ENCODE results near the gene KAZN.

KAZN gene

GRCh38 chr1:15110867-15111230 is 512.4 kb downstream of the KAZN start:
- DNase-seq (ENCODE audit: extremely low read depth, low read depth) = no peak
- no peak for TF ChIP-seq CTCF (IDR thresholded peaks at IDR 0.05; ENCODE audit: low read depth, low read length)

GRCh38 chr1:15113146-15113545 is 514.7 kb downstream of the KAZN start:
- no peak for TF ChIP-seq CTCF (IDR thresholded peaks at IDR 0.05; ENCODE audit: low read depth, low read length)
- no peak for DNase-seq (ENCODE audit: extremely low read depth, low read depth)

GRCh38 chr1:15114884-15115283 is 516.4 kb downstream of the KAZN start:
- no peak for TF ChIP-seq CTCF (IDR thresholded peaks at IDR 0.05; ENCODE audit: low read depth, low read length)
- no peak for DNase-seq (ENCODE audit: extremely low read depth, low read depth)

GRCh38 chr1:15115542-15116330 is 517.3 kb downstream of the KAZN start:
- TF ChIP-seq CTCF (IDR thresholded peaks at IDR 0.05; ENCODE audit: low read depth, low read length) = no peak
- no peak for DNase-seq (ENCODE audit: extremely low read depth, low read depth)

- no peak for TF ChIP-seq CTCF (IDR thresholded peaks at IDR 0.05; ENCODE audit: low read depth, low read length)
- no peak for DNase-seq (ENCODE audit: extremely low read depth, low read depth)
These were observed 518.5 kb downstream of the KAZN start for GRCh38 chr1:15116966-15117365.

GRCh38 chr1:15117671-15118325 is 519.3 kb downstream of the KAZN start:
- no peak for TF ChIP-seq CTCF (IDR thresholded peaks at IDR 0.05; ENCODE audit: low read depth, low read length)
- no peak for DNase-seq (ENCODE audit: extremely low read depth, low read depth)

GRCh38 chr1:15118579-15118978 is 520.1 kb downstream of the KAZN start:
- no peak for TF ChIP-seq CTCF (IDR thresholded peaks at IDR 0.05; ENCODE audit: low read depth, low read length)
- DNase-seq (ENCODE audit: extremely low read depth, low read depth) = no peak
